ENCODE measurements around the gene PRR13.
A peak's percentile ranks its signal among the peaks of the same experiment; 100 is the strongest.
"Not testable (repeated sequence)": the region's sequence is repeated elsewhere in the genome, so short reads cannot be mapped to it uniquely, and the experiment has no call there.

The PRR13 gene, protein sequence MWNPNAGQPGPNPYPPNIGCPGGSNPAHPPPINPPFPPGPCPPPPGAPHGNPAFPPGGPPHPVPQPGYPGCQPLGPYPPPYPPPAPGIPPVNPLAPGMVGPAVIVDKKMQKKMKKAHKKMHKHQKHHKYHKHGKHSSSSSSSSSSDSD

DNA sequence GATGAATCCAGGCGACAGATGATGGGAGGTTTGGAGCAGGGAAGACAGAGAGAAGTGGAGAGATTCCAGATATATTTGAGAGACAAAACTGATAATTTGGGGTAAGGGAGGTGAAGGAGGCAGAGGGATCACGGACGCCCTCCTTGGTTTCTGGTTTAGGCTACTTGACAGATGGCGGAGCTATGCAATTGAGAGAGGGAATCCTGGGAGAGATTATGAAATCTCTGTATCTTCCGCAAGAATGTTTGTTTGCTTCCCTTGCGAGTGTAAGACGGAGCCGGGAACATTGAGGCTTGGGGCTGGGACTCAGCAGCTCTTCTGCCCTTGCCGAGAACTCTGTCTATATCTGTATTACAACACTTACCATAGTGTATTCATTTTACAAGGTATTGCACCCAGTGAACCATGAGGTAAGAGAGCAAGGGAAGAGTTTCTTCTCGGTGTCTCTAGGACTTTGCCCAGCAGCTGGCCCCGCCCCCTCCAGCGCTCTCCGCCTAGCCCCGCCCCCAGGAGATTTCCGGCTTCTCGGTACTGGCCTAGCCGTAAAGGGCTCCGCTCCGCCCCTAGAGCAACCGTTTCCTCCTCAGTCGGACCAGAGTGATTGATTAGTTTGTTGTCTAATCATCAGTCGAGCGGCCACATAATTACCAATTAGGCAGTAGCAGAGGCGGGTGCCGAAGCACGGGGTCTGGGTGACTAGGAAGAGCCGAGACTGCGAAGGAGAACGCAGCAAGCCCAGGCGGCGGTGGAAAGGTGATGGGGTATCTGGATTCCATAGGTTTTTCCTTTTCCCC lies at the start of gene PRR13:
Gene PRR13 (plus strand): TSS at position 695 of the 794 bp plus-strand sequence. CDS start 981 bp downstream, outside the sequence.
- Histone ChIP-seq H3K4me1 (ENCODE audit: control insufficient read depth in 1 of 2, insufficient read depth in 2 of 2, low read length in 2 of 2) (peaks cover 11 to 28% of the 10 kb centered on the region in 2 donors), H3K27ac (ENCODE audit: low read depth, low read length) (peak within 1 kb of the TSS; percentile 82), H3K36me3 (ENCODE audit: control insufficient read depth in 1 of 2, insufficient read depth in 2 of 2, low read length in 2 of 2) (peaks cover 7 to 19% of the 10 kb centered on the region in 2 donors), H3K27me3 (ENCODE audit: control insufficient read depth in 1 of 2, insufficient read depth in 2 of 2, low read length in 2 of 2) (no peaks in the 10 kb centered on the region), H3K4me3 (ENCODE audit: low read depth in 1 of 2, low read length in 2 of 2) (peak within 1 kb of the TSS; percentile 96 to 97), H3K9me3 (ENCODE audit: control insufficient read depth in 1 of 2, low read length in 2 of 2) (no peaks in the 10 kb centered on the region), H3K9ac (ENCODE audit: low read depth in 1 of 2, low read length in 2 of 2) (peak within 1 kb of the TSS; percentile 97 to 99)

GRCh38 chr12:53399896-53400295 lies 41.6 kb upstream of the PRR13 start:
- Histone ChIP-seq H3K4me3 (ENCODE audit: low read depth in 1 of 2, low read length in 2 of 2) (no peak overlapping the region), H3K36me3 (ENCODE audit: control insufficient read depth in 1 of 2, insufficient read depth in 2 of 2, low read length in 2 of 2) (peaks cover 0 to 12% of the 10 kb centered on the region in 2 donors), H3K27ac (ENCODE audit: low read depth, low read length) (no peak overlapping the region), H3K9ac (ENCODE audit: low read depth in 1 of 2, low read length in 2 of 2) (no peak overlapping the region), H3K4me1 (ENCODE audit: control insufficient read depth in 1 of 2, insufficient read depth in 2 of 2, low read length in 2 of 2) (no peaks in the 10 kb centered on the region), H3K9me3 (ENCODE audit: control insufficient read depth in 1 of 2, low read length in 2 of 2) (no peaks in the 10 kb centered on the region), H3K27me3 (ENCODE audit: control insufficient read depth in 1 of 2, insufficient read depth in 2 of 2, low read length in 2 of 2) (no peaks in the 10 kb centered on the region)

DNA sequence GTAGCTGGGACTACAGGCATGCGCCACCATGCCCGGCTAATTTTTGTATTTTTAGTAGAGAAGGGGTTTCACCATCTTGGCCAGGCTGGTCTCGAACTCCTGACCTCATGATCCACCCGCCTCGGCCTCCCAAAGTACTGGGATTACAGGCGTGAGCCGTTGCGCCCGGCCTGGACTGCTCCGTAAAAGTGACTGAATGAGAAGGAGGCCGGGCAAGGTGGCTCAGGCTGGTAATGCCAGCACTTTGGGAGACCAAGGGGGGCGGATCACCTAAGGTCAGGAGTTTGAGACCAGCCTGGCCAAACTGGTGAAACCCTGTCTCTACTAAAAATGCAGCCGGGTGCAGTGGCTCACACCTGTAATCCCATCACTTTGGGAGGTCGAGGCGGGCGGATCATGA lies 39.2 kb upstream of the PRR13 start:
- H3K36me3 ChIP-seq (ENCODE audit: control insufficient read depth in 1 of 2, insufficient read depth in 2 of 2, low read length in 2 of 2): peaks cover 0 to 13% of the 10 kb centered on the region in 2 donors
- not testable (repeated sequence) for H3K4me1 ChIP-seq (ENCODE audit: control insufficient read depth in 1 of 2, insufficient read depth in 2 of 2, low read length in 2 of 2); H3K27ac ChIP-seq (ENCODE audit: low read depth, low read length); H3K27me3 ChIP-seq (ENCODE audit: control insufficient read depth in 1 of 2, insufficient read depth in 2 of 2, low read length in 2 of 2); H3K4me3 ChIP-seq (ENCODE audit: low read depth in 1 of 2, low read length in 2 of 2); H3K9ac ChIP-seq (ENCODE audit: low read depth in 1 of 2, low read length in 2 of 2); H3K9me3 ChIP-seq (ENCODE audit: control insufficient read depth in 1 of 2, low read length in 2 of 2)

GRCh38 chr12:53402871-53403270 lies 38.7 kb upstream of the PRR13 start:
- no peak overlapping the region for H3K27ac ChIP-seq (ENCODE audit: low read depth, low read length)

DNA sequence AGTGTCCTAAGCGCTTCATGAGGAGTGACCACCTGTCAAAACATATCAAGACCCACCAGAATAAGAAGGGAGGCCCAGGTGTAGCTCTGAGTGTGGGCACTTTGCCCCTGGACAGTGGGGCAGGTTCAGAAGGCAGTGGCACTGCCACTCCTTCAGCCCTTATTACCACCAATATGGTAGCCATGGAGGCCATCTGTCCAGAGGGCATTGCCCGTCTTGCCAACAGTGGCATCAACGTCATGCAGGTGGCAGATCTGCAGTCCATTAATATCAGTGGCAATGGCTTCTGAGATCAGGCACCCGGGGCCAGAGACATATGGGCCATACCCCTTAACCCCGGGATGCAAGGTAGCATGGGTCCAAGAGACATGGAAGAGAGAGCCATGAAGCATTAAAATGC lies 30.6 kb upstream of the PRR13 start:
- no peak overlapping the region for H3K27ac ChIP-seq (ENCODE audit: low read depth, low read length)
- H3K9me3 ChIP-seq (ENCODE audit: control insufficient read depth in 1 of 2, low read length in 2 of 2): no peaks in the 10 kb centered on the region
- no peaks in the 10 kb centered on the region for H3K27me3 ChIP-seq (ENCODE audit: control insufficient read depth in 1 of 2, insufficient read depth in 2 of 2, low read length in 2 of 2)
- H3K4me3 ChIP-seq (ENCODE audit: low read depth in 1 of 2, low read length in 2 of 2): no peak overlapping the region
- peaks cover 3 to 4% of the 10 kb centered on the region in 2 donors for H3K4me1 ChIP-seq (ENCODE audit: control insufficient read depth in 1 of 2, insufficient read depth in 2 of 2, low read length in 2 of 2)
- no peak overlapping the region for H3K9ac ChIP-seq (ENCODE audit: low read depth in 1 of 2, low read length in 2 of 2)
- H3K36me3 ChIP-seq (ENCODE audit: control insufficient read depth in 1 of 2, insufficient read depth in 2 of 2, low read length in 2 of 2): peaks cover 25 to 40% of the 10 kb centered on the region in 2 donors

More at GRCh38 chr12:53402871-53403270, 38.7 kb upstream of the PRR13 start:
- Histone ChIP-seq H3K27me3 (ENCODE audit: control insufficient read depth in 1 of 2, insufficient read depth in 2 of 2, low read length in 2 of 2) (no peaks in the 10 kb centered on the region), H3K36me3 (ENCODE audit: control insufficient read depth in 1 of 2, insufficient read depth in 2 of 2, low read length in 2 of 2) (peaks cover 0 to 13% of the 10 kb centered on the region in 2 donors), H3K4me3 (ENCODE audit: low read depth in 1 of 2, low read length in 2 of 2) (no peak overlapping the region), H3K4me1 (ENCODE audit: control insufficient read depth in 1 of 2, insufficient read depth in 2 of 2, low read length in 2 of 2) (no peaks in the 10 kb centered on the region), H3K9me3 (ENCODE audit: control insufficient read depth in 1 of 2, low read length in 2 of 2) (no peaks in the 10 kb centered on the region), H3K9ac (ENCODE audit: low read depth in 1 of 2, low read length in 2 of 2) (no peak overlapping the region)

GRCh38 chr12:53413485-53414204 lies 27.9 kb upstream of the PRR13 start:
- peaks cover 3 to 4% of the 10 kb centered on the region in 2 donors for H3K4me1 ChIP-seq (ENCODE audit: control insufficient read depth in 1 of 2, insufficient read depth in 2 of 2, low read length in 2 of 2)
- H3K9ac ChIP-seq (ENCODE audit: low read depth in 1 of 2, low read length in 2 of 2): no peak overlapping the region
- peaks cover 25 to 31% of the 10 kb centered on the region in 2 donors for H3K36me3 ChIP-seq (ENCODE audit: control insufficient read depth in 1 of 2, insufficient read depth in 2 of 2, low read length in 2 of 2)

DNA sequence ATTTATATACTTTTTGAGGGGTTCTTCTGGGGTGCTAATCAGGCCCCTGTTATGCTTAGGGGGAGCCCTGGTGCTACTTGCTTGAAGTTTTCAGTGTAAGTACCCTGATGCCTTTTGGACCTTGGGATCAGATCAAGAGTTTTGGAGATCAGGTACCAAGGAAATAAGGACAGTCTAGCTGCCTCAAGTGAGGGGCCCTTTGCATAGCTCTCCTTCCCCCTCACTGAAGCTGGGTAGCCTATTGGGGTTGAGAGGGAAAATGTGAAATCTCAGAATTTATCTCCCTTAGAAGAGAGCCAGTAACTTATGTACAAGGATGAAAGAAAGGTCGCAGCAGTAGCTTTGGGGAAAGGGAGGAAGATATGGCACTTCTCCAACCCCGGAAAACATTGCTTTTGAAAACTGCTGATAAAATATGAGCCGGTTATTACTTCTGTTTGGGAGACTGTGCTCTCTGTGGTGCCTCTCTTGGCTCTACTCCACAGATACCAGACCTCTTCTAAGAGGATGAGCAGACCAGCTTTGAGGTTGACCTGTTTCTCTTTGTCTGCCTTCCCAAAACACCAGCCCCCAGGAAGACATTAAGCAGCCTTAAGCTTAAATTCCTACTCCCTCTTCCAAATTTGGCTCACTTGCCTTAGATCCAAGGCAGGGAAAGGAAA lies 26.6 kb upstream of the PRR13 start:
- Histone ChIP-seq H3K27ac (ENCODE audit: low read depth, low read length) (no peak overlapping the region), H3K27me3 (ENCODE audit: control insufficient read depth in 1 of 2, insufficient read depth in 2 of 2, low read length in 2 of 2) (no peaks in the 10 kb centered on the region), H3K9me3 (ENCODE audit: control insufficient read depth in 1 of 2, low read length in 2 of 2) (no peaks in the 10 kb centered on the region), H3K36me3 (ENCODE audit: control insufficient read depth in 1 of 2, insufficient read depth in 2 of 2, low read length in 2 of 2) (peaks cover 20 to 21% of the 10 kb centered on the region in 2 donors), H3K9ac (ENCODE audit: low read depth in 1 of 2, low read length in 2 of 2) (no peak overlapping the region), H3K4me1 (ENCODE audit: control insufficient read depth in 1 of 2, insufficient read depth in 2 of 2, low read length in 2 of 2) (peaks cover 3 to 4% of the 10 kb centered on the region in 2 donors), H3K4me3 (ENCODE audit: low read depth in 1 of 2, low read length in 2 of 2) (no peak overlapping the region)

More at GRCh38 chr12:53413485-53414204, 27.9 kb upstream of the PRR13 start:
- no peaks in the 10 kb centered on the region for H3K27me3 ChIP-seq (ENCODE audit: control insufficient read depth in 1 of 2, insufficient read depth in 2 of 2, low read length in 2 of 2)
- no peak overlapping the region for H3K4me3 ChIP-seq (ENCODE audit: low read depth in 1 of 2, low read length in 2 of 2)
- H3K27ac ChIP-seq (ENCODE audit: low read depth, low read length): no peak overlapping the region
- H3K9me3 ChIP-seq (ENCODE audit: control insufficient read depth in 1 of 2, low read length in 2 of 2): no peaks in the 10 kb centered on the region

- not testable (repeated sequence) for H3K9me3 ChIP-seq (ENCODE audit: control insufficient read depth in 1 of 2, low read length in 2 of 2); H3K27ac ChIP-seq (ENCODE audit: low read depth, low read length); H3K9ac ChIP-seq (ENCODE audit: low read depth in 1 of 2, low read length in 2 of 2); H3K27me3 ChIP-seq (ENCODE audit: control insufficient read depth in 1 of 2, insufficient read depth in 2 of 2, low read length in 2 of 2); H3K4me3 ChIP-seq (ENCODE audit: low read depth in 1 of 2, low read length in 2 of 2); H3K4me1 ChIP-seq (ENCODE audit: control insufficient read depth in 1 of 2, insufficient read depth in 2 of 2, low read length in 2 of 2)
- H3K36me3 ChIP-seq (ENCODE audit: control insufficient read depth in 1 of 2, insufficient read depth in 2 of 2, low read length in 2 of 2): peaks cover 16 to 17% of the 10 kb centered on the region in 2 donors
Measured at GRCh38 chr12:53415752-53416389, 25.7 kb upstream of the PRR13 start.

DNA sequence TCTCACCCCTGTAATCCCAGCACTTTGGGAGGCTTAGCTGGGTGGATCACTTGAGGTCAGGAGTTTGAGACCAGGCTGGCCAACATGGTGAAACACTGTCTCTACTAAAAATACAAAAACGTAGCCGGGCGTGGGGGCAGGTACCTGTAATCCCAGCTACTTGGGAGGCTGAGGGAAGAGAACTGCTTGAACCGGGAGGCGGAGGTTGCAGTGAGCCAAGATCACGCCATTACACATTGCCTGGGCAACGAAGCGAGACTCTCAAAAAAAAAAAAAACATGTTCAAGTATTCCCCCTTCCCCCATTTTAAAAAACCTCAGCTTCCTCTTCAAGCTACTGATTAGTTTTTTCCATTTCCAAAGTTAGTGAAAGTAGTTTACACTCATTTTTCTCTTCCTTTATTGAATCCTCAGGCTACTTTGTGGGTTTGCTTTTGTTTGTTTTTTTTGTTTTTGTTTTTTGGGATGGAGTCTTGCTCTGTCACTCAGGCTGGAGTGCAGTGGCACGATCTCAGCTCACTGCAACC lies 24.2 kb upstream of the PRR13 start:
- not testable (repeated sequence) for H3K9me3 ChIP-seq (ENCODE audit: control insufficient read depth in 1 of 2, low read length in 2 of 2); H3K4me3 ChIP-seq (ENCODE audit: low read depth in 1 of 2, low read length in 2 of 2); H3K27ac ChIP-seq (ENCODE audit: low read depth, low read length); H3K4me1 ChIP-seq (ENCODE audit: control insufficient read depth in 1 of 2, insufficient read depth in 2 of 2, low read length in 2 of 2); H3K36me3 ChIP-seq (ENCODE audit: control insufficient read depth in 1 of 2, insufficient read depth in 2 of 2, low read length in 2 of 2); H3K9ac ChIP-seq (ENCODE audit: low read depth in 1 of 2, low read length in 2 of 2); H3K27me3 ChIP-seq (ENCODE audit: control insufficient read depth in 1 of 2, insufficient read depth in 2 of 2, low read length in 2 of 2)

Measured in duodenal mucosa (tissue), 2 donors.